Measurements from ENCODE around the gene ALOX5.
"Not testable (repeated sequence)": the region's sequence is repeated elsewhere in the genome, so short reads cannot be mapped to it uniquely, and the experiment has no call there.

Gene ALOX5

DNA sequence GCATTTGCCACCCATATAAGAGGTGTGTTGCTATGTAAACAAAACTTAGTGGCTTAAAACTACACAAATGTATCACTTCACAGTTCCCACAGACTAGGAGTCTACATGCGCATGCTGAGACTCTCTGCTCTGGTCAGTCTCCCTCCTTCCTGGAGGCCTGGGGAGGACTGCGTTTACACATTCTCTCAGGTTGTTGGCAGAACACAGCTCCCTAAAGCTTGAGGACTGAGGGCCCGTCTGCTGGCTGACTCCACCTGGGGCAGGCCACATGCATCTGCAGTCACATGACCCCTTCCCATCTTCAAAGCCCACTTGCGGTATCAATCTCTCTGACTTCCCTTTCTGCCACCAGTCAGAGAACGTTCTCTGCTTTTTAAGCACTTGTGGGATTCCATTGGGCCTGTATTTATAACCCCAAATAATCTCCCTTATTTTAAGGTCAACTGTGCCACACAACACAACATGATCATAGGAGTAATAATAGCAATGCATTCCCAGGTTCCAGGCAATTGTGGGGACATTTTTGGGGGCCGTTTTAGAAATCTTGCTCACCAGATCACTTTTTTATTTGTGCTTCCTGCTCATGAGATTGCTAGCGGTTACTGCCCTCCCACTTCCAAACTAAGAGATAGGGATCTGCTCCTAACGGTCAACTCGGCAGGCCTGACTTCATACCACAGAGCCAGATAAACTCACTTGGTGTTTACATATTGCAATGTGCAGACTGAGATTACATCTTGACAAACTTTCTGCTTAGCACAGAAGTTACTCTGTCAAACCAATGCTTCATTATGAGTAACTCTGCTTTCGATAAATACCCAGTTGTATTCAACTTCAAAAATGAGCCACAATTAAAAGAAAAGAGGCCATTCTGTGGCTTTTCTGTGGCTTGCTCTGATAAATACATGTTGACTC, 96.3 kb downstream of the ALOX5 start:
- DNase-seq = peak; percentile 46

DNA sequence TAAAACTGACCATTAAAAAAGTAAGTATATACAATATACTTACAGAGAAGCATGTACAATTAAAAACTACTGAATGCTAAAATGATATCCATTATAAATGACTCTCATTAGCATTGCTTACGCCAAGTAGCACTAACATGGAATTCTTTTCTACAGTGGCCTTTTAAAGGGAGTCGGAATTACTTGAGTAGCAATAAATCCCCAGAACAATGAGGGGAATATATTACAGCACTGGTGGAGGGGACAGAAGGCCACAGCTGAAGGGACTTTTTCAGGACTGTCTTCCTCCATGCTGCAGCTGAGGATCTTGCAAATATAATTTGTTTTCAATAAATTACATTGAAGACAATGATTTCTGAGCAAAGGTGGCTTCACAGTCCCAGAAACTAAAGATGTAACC, 97.0 kb downstream of the ALOX5 start:
- DNase-seq = no peak

- DNase-seq = no peak
Measured at GRCh38 chr10:45471531-45472310, 97.7 kb downstream of the ALOX5 start.

- no peak for DNase-seq
Measured at GRCh38 chr10:45473126-45473525, 99.1 kb downstream of the ALOX5 start.

- DNase-seq = no peak
Measured at GRCh38 chr10:45476559-45476958, 102.5 kb downstream of the ALOX5 start.

GRCh38 chr10:45480294-45480693, 106.3 kb downstream of the ALOX5 start:
- DNase-seq = no peak

DNA sequence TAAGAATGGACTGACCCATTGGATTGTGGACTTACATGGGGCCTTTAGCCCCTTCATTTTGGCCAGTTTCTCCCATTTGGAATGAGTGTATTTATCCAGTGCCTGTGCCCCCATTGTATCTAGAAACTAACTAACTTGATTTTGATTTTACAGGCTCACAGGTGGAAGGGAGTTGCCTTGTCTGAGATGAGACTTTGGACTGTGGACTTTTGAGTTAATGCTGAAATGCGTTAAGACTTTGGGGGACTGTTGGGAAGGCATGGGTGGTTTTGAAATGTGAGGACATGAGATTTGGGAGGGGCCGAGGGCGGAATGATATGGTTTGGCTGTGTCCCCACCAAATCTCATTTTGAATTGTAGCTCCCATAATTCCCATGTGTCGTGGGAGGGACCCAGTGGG, 107.1 kb downstream of the ALOX5 start:
- not testable (repeated sequence) for DNase-seq

DNA sequence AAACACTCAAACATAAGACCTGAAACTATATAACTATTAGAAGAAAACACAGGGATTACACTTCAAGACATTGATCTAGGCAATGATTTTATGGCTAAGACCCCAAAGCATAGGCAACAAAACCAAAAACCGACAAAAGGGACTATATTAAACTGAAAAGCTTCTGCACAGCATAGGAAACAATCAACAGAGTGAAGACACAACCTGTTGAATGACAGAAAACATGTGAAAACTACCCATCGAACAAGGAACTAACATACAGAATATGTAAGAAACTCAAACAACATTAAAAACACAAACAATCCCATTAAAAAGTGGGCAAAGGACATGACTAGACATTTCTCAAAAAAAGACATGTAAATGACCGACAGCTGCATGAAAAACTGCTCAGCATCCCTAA, 109.0 kb downstream of the ALOX5 start:
- no peak for DNase-seq

DNA sequence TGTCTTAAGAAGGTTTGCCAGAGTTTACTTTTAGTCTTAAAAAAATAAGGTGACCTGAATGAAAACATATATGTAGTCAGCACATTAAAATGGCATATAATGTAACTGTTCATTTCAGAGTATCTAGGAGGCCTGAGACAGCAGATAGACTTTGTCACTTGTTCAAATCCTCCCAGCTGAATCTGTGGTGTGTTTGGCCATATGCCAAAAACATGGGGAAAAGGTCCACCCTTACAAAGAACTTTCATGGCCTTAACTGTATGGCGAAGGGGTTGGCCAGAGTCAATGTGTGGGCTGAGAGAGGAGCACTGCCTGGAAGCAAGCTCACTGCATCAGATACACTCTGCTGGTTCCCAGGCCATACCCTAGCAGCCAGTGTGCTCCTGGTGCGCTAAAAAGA, 113.7 kb downstream of the ALOX5 start:
- no peak for DNase-seq

- no peak for DNase-seq
Measured at GRCh38 chr10:45488365-45488764, 114.3 kb downstream of the ALOX5 start.

DNA sequence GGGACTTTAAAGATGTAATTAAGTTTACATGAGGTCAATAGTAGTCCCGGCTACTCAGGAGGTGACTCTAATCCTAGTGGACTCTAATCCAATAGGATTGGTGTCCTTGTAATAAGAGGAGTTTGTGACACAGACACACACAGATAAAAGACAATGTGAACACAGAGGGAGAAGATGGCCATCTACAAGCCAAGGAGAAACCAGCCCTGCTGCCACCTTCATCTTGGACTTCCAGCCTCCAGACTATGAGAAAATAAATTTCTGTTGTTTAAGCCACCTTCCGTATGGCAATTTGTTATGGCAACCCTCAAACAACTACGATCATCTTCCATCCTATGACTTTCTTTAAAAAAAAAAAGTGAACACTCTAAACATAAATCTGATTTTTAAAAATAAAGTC, 116.3 kb downstream of the ALOX5 start:
- no peak for DNase-seq

DNA sequence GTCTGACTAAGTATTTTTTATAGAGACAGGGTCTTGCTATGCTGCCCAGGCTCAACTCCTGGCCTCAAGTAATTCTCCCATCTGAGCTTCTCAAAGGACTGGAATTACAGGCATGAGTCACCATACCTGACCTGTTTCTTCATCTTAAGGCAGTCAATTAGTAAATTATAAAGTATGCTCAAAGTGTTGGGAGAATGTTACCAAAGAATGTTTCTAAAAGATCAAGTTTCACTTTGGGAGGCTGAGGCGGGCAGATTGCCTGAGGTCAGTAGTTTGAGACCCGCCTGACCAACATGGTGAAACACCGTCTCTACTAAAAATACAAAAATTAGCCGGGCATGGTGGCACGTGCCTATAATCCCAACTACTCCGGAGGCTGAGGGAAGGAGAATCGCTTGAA, 117.0 kb downstream of the ALOX5 start:
- DNase-seq = no peak

Data from stimulated activated CD4-positive, alpha-beta T cell treated with anti-CD3 and anti-CD28 coated beads, Interleukin-4, amount 100 ng/mL, for 24 hours (primary cell).